ENCODE measurements around the gene PHLDB1.

DNA sequence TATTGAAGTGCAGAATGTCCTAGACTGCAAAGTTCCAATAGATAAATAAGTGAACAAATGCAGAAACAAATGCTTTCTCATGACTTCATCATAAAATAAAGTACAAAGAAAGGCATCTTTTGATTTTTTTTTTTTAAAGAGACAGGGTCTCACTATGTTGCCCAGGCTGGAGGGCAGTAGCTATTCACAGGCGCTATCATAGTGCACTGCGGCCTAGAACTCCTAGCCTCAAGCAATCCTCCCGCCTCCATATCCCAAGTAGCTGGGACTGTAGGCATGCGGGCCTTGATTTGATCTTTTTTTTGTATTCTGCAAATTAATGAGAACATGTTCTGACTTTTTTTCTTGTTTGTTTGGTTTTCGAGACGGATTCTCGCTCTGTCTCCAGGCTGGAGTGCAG, 32.8 kb upstream of the PHLDB1 start:
- TF ChIP-seq, protein P1, sequence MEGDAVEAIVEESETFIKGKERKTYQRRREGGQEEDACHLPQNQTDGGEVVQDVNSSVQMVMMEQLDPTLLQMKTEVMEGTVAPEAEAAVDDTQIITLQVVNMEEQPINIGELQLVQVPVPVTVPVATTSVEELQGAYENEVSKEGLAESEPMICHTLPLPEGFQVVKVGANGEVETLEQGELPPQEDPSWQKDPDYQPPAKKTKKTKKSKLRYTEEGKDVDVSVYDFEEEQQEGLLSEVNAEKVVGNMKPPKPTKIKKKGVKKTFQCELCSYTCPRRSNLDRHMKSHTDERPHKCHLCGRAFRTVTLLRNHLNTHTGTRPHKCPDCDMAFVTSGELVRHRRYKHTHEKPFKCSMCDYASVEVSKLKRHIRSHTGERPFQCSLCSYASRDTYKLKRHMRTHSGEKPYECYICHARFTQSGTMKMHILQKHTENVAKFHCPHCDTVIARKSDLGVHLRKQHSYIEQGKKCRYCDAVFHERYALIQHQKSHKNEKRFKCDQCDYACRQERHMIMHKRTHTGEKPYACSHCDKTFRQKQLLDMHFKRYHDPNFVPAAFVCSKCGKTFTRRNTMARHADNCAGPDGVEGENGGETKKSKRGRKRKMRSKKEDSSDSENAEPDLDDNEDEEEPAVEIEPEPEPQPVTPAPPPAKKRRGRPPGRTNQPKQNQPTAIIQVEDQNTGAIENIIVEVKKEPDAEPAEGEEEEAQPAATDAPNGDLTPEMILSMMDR (IDR thresholded peaks at IDR 0.05), result no peak
- TF ChIP-seq EP300 (IDR thresholded peaks at IDR 0.05), result no peak
- TF ChIP-seq POLR2A (IDR thresholded peaks at IDR 0.05), result no peak
